Stimulated activated CD8-positive, alpha-beta memory T cell treated with anti-CD3 and anti-CD28 coated beads, Interleukin-4, amount 100 ng/mL, for 1 hour (primary cell): ENCODE results near the gene GOLM1.
"Not testable (repeated sequence)": the region's sequence is repeated elsewhere in the genome, so short reads cannot be mapped to it uniquely, and the experiment has no call there.

Experiments used
- DNase-seq, 2 donors: peaks; one replicate each; pipeline ENCODE4 v3.0.0-alpha.2; 2020; ENCODE audit warnings: low read depth in 2 of 2, low spot score in 1 of 2

GOLM1 gene

DNA sequence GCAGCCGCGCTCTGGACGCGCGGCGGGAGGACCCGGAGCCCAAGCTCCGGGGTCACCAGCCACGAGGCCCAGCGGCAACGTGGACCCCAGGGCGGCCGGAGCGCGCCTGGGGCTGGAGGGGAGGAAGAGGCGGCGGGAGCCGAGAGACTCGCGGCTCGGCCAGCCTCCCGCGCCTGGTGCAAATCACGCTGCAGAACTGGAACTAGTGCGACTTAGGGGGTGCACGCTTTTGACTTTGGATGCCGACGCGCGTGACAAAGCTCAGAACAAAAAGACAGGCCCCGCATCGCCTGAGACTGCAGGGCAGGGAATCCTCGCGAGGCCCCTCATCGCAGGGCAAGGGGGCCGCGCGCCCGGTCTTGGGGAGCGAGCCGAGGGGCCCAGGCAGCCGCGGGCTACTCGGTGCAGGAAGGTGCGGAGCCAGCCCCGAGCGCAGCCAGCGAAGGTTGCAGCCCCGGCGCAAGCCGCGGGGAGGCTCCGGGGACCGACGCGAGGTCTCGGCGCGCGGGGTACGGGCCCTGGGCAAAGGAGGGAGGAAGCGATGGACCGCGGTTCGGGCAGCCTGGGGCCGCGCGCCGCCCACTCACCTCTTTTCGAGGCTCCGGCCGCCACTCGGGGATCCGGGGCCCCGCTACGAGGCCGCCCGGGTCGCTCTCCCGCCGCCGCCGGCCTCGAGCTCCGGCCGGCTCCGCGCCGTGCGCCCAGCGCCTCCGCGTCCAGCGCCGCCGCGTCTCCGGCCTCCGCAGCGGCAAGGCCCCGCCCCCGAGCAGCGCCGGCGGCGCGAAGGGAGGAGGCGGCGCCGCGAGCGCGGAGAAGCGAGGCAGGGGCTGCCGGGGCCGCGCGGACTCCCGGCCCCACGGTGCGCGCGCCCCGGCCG is at the start of gene GOLM1:
GOLM1 (minus strand) TSS at position 735 of the 877 bp plus-strand sequence. CDS start 20,238 bp downstream, outside the sequence.
- DNase-seq: no peak

DNA sequence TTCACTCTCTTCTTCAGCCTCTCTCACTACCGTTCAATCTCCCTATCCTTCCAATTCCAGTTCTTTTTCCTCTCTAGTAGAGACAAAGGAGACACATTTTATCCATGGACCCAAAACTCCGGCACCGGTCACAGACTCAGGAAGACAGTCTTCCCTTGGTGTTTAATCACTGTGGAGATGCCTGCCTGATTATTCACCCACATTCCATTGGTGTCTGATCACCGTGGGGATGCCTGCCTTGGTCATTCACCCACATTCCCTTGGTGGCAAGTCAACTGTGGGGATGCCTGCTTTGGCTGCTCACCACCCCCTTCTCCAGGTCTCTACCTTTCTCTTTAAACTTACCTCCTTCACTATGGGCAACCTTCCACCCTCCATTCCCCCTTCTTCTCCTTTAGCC is 47.3 kb upstream of the GOLM1 start:
- DNase-seq: not testable (repeated sequence)

GRCh38 chr9:86145960-86146359 is 46.6 kb upstream of the GOLM1 start:
- DNase-seq: not testable (repeated sequence)

GRCh38 chr9:86142973-86143372 is 43.6 kb upstream of the GOLM1 start:
- no peak for DNase-seq

DNA sequence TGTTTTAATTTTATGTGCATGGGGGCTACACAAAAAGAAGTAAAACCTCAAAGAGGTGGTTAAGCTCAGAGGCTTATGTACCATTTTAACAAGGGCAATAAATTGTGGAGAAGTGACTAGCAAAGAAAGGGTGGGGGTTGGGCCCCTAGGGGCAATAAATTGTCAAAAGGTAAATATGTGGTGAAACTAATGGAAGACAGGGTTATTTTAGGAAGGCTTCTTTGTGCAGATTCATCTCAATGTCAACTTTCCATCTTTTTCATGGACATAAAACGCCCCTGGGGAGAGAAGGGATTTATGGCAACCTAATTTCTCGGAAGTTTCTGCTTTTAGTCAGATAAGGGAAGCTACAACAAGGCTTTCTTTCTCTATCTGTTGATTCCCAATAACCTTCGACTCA is 42.5 kb upstream of the GOLM1 start:
- no peak for DNase-seq

- no peak for DNase-seq
Measured at GRCh38 chr9:86135371-86135770, 36.0 kb upstream of the GOLM1 start.

GRCh38 chr9:86134361-86134760 is 35.0 kb upstream of the GOLM1 start:
- DNase-seq: no peak

DNA sequence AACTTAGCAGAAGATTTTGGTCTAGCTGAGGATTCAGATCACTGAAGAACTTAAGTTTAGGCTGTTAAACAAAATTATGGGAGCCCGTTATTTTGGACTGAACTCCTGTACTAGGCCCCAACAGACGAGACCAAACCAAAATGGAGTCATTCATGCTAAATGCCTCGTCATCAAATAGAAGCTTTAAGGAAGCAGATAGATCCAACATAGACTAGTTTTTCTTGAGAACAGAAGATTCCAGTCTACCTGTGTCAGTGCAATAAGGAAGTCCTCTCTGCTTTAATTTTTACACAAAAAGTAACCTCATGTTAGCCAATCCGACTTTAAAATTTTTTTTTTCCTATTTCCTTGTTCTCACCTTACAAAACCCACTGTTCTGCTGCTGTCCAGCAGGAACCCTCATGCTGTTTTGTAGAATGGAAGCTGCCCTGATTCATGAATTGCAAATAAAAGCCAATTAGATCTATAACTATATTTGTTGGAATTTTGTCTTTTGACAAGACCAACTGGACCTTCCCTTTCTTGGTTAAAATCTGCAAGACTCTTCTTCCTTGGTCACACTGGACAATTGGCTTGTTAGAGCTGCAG is 29.0 kb upstream of the GOLM1 start:
- DNase-seq: no peak

- no peak for DNase-seq
Measured at GRCh38 chr9:86126998-86127972, 27.9 kb upstream of the GOLM1 start.

DNA sequence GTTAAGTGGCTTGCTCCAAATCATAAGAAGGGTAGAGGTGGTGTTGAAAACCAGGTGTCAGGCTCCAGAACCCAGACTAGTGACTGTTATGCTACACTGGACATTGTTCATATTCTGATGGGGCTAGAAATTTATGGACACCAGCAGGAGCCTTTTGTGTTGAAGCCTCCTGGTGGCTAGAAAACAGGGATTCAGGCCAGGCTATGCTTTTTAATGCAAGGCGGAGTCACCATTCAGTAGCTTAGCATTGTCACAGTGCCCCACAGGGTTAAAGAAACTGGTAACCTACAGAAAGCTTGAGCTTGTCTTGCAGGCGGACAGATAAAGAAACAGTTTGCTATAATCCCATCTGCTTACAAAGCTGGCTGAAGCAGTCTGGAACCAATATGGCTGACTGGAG is 23.0 kb upstream of the GOLM1 start:
- DNase-seq: no peak

GRCh38 chr9:86119457-86119856 is 20.1 kb upstream of the GOLM1 start:
- no peak for DNase-seq

DNA sequence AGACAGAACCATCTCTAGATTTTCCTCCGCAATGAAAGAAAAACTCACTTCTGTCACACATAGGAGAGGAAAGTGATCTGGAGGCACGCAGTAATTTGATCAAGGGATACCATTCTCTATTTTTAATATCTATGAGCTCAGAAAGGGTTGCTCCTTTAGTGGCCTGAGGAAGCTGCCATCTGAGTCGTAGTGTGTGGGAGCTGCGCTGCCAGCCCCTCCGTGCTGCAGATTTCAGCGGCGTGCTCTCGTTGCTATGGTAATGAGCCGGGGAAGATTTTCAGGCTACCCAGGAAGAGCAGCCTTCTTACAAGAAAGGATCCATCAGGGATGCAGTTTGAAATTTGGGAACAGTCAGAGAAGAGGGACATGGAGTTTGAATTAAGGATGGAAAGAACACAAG is 17.1 kb upstream of the GOLM1 start:
- DNase-seq: no peak

DNA sequence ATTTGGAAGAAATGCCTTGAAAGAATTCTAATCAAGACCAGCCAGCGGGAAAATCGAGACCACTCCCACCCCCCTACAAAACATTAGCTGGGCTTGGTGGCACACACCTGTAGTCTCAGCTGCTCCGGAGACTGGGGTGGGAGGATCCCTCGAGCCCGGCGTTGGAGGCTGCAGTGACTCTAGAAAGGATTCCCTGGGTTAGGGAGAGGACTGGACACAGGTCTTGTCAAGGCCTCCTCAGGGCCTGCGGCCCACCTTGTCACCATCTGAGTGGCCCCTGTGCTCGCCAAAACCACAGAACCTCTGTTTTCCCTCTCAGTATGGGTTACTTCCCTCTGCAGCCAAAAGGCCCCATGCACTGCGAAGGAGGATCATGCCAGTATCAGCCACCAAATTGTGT is 16.5 kb upstream of the GOLM1 start:
- no peak for DNase-seq

GRCh38 chr9:86112057-86112456 is 12.7 kb upstream of the GOLM1 start:
- DNase-seq: no peak

DNA sequence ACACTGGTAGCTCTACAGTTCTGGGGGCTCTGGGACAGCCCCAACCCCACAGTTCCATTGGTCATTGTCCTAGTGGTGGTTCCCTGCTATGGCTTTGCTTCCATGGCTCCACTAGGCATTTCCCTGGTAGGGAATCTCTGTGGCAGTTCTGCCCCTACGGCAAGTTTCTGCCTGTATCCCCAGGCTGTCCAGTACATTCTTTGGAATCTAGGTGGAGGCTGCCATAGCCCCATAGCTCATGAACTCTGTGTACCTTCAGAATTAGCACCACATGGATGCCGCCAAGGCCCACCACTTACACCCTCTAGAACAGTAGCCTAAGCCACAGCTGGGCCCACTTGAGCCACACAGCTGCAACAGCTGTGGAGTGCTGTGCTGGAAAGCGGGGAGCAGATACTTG is 3.3 kb upstream of the GOLM1 start:
- DNase-seq: no peak

- no peak for DNase-seq
Measured at GRCh38 chr9:86099701-86100364, 475 bp upstream of the GOLM1 start.

DNA sequence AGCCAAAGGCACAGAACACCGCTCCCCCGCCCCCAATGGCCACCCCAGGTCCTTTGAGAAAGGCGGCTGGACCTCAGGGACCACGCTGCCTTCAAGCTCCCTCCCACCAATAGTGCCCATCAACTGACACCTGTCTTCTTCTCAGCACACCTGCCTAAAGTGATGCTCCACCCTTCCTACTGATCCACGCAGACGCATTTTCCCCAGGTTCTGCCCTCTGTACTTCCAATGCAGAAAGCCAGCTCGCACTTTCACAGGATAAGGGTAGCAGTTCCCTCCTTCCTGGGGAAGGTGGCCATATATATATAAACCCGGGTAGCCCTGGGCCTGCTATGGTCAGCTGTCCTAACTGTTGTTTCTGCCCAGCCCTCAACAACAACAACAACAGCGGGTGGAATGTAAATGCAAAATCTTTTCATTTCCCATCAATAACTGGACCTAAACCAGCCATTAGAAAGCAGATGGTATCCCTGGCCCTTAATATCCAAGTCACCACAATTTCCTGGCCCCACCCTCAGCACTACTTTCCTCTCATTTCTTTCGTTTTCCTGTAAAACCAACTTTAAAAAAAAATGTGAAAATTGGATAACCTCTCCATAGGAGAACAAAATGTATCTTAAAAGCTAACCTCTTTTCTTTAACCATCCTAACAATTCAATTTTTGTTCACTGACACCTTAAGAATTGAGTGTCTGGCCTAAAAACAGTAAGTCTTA is 1.7 kb downstream of the GOLM1 start:
- DNase-seq: no peak

DNA sequence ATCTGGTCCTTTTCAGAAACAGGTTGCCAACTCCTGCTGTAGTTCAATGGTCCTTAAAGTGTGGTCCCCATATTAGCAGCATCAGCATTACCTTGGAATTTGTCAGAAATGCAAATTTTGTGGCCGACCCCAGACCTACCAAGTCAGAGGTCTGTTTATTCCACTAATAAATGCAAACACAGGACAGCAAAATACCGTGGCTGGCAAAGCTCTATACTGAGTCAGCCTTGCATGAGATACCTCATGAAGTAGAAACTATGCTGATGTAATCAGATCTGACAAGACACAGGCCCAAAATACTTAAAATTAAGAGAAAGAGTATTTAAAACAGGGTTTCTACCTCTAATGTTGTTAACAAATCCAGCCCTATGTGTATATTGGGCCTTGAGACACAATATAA is 3.0 kb downstream of the GOLM1 start:
- no peak for DNase-seq

GRCh38 chr9:86093788-86094555 is 5.4 kb downstream of the GOLM1 start:
- DNase-seq: no peak

DNA sequence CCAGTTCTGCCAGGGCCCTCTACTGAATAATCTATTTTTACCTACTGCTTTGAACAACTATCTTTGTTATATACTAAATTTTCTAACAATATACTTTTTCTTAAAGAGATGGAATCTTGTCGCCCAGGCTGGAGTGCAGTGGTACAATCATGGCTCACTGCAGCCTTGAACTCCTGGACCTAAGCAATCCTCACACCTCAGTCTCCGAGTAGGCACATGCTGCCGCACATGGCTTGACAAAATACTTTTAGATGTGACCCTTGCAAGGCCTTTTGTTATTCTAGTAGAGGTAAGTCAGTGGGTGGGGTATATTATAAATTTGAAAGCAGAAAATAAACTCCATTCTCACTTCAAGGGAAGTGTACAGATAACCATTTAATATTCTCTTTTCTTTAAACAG is 7.9 kb downstream of the GOLM1 start:
- DNase-seq: no peak
